NB4 (cell line): ENCODE results near the gene OAS1.

Experiments used
- CTCF ChIP-seq: IDR thresholded peaks from one replicate; pipeline ENCODE4 v1.5.1; 2012; ENCODE audit warnings: low read depth, low read length
- MAX ChIP-seq: IDR thresholded peaks from 2 replicates; pipeline ENCODE4 v1.6.1; 2011; ENCODE audit warnings: low read depth, low read length
- MYC ChIP-seq: IDR thresholded peaks from 2 replicates; pipeline ENCODE4 v1.6.1; 2011; ENCODE audit warnings: low read depth, low read length
- POLR2A ChIP-seq: IDR thresholded peaks from 2 replicates; pipeline ENCODE4 v1.6.1; 2011; ENCODE audit warnings: mild to moderate bottlenecking; ENCODE audit not compliant: insufficient read length; ENCODE audit errors: extremely low read depth

DNA sequence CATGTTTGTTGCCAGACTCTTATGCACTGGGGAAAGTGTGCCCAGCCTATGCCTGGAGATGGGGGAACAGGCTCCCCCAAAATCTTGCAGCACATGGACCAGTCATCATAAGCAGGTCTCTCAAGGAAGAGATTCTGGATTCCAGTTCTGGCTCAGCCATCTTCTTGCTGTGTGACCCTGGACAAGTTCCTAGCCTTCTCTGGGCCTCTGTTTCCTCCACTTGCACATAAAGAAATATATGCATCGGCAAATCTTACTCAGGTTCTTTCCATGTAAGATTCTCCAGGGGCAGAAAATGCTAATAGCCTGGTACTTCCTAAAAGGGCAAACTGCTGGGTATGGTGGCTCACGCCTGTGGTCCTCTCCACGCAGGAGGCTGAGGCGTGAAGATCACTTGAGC, 38.8 kb downstream of the OAS1 start:
- TF ChIP-seq POLR2A = no peak
- TF ChIP-seq CTCF = no peak
- no peak for TF ChIP-seq MAX
- no peak for TF ChIP-seq MYC
